GM12878 (cell line): ENCODE measurements around the gene EYA4. TPM values are rescaled to one million over a fixed set of nuclear protein-coding genes. Genes with fewer than 3 reads are reported as not detected.

Source experiments
- ATAC-seq: fragments of 200-7000 bp; cut with Tn5 transposase; 3 replicates; pipeline ENCODE4 v1.9.1; 2020; ENCODE audit warnings: mild to moderate bottlenecking, moderate library complexity
- BruUV-seq: library from RNA; stranded (reverse); fragments of 400-500 nt; replicated peaks from 2 replicates; lab custom pipeline; 2021; lab: Mats Ljungman, UMichigan
- CTCF ChIA-PET: fragments of 300-600 bp; sonication (Branson Sonifier 250); formaldehyde crosslinking; extraction: SDS; loops from one replicate; lab custom pipeline; 2021; ENCODE audit warnings: inconsistent platforms; lab: Yijun Ruan, JAX
- POLR2A ChIA-PET: fragments of 350-600 bp; formaldehyde crosslinking; extraction: SDS; loops from one replicate; lab custom pipeline; 2021; ENCODE audit warnings: inconsistent platforms; lab: Charles Lee
- RAD21 ChIA-PET: fragments of 300-600 bp; sonication (Branson Sonifier 250); formaldehyde crosslinking; loops from one replicate; lab custom pipeline; 2023; ENCODE audit warnings: antibody characterized with exemption; ENCODE audit not compliant: unreplicated experiment; lab: Charles Lee
- SMC1A ChIA-PET: fragments of 300-600 bp; sonication (Branson Sonifier 250); formaldehyde crosslinking; loops from one replicate; lab custom pipeline; 2023; ENCODE audit not compliant: unreplicated experiment, uncharacterized antibody; lab: Charles Lee
- DNase-seq: peaks from one replicate; pipeline ENCODE4 v3.0.0-alpha.2; 2011; ENCODE audit warnings: low read depth, low spot score
- FAIRE-seq: peaks from 3 replicates; lab custom pipeline; 2011; peaks lifted over from hg19 to GRCh38; lab: Jason Lieb, UNC
- H2AFZ ChIP-seq: 2 replicates; pipeline ENCODE4 v1.6.0; 2011; ENCODE audit warnings: low read depth, low read length, control low read depth; ENCODE audit not compliant: control insufficient read depth
- H3K27ac ChIP-seq: 2 replicates; pipeline ENCODE4 v1.5.1; 2011; ENCODE audit warnings: control low read depth; ENCODE audit not compliant: control insufficient read depth, insufficient read depth
- H3K27me3 ChIP-seq, 2 experiments: replicated peaks in 1 of 2; 2 replicates each; pipeline versions ENCODE4 v1.6.0 to v1.6.1; 2011; ENCODE audit warnings: low read length in 1 of 2; ENCODE audit not compliant: control insufficient read depth in 2 of 2, insufficient read depth in 2 of 2
- H3K36me3 ChIP-seq, 2 experiments: 2 replicates each; pipeline ENCODE4 v1.5.1; 2011; ENCODE audit warnings: low read length in 1 of 2; ENCODE audit not compliant: control insufficient read depth in 2 of 2, insufficient read depth in 2 of 2
- H3K4me1 ChIP-seq: 2 replicates; pipeline ENCODE4 v1.6.1; 2011; ENCODE audit warnings: mild to moderate bottlenecking, low read length, moderate library complexity, mixed read lengths; ENCODE audit not compliant: control insufficient read depth, insufficient read depth
- H3K4me2 ChIP-seq: 2 replicates; pipeline ENCODE4 v1.6.0; 2011; ENCODE audit warnings: control low read depth; ENCODE audit not compliant: control insufficient read depth, insufficient read depth
- H3K4me3 ChIP-seq: fragments of 200-600 bp; sonication (generic); 2 replicates; pipeline ENCODE4 v1.5.1; 2016
- H3K79me2 ChIP-seq: 2 replicates; pipeline ENCODE4 v1.6.0; 2011; ENCODE audit warnings: low read length; ENCODE audit not compliant: control insufficient read depth, insufficient read depth
- H3K9ac ChIP-seq: 2 replicates; pipeline ENCODE4 v1.8.0; 2011; ENCODE audit warnings: low read length, control low read depth, mixed read lengths; ENCODE audit not compliant: control insufficient read depth, insufficient read depth
- H3K9me3 ChIP-seq: replicated peaks from 3 replicates; pipeline ENCODE4 v1.5.1; 2011; ENCODE audit warnings: mild to moderate bottlenecking, low read length; ENCODE audit not compliant: control insufficient read depth, insufficient read depth
- H4K20me1 ChIP-seq: 2 replicates; pipeline ENCODE4 v1.6.0; 2011; ENCODE audit not compliant: control insufficient read depth, insufficient read depth
- CHD2 ChIP-seq: IDR thresholded peaks from 2 replicates; pipeline ENCODE4 v1.6.1; 2011; ENCODE audit warnings: low read depth, low read length, improper control_type of control experiment, borderline replicate concordance
- EED ChIP-seq: sonication (generic); IDR thresholded peaks from 2 replicates; pipeline ENCODE4 v1.6.1; 2016; ENCODE audit warnings: antibody characterized with exemption, low read depth
- ELK1 ChIP-seq: IDR thresholded peaks from 2 replicates; pipeline ENCODE4 v1.6.1; 2012; ENCODE audit warnings: low read depth, low read length, improper control_type of control experiment
- HDAC6 ChIP-seq: fragments of 200-600 bp; sonication (generic); IDR thresholded peaks from one replicate; pipeline ENCODE4 v1.8.0; 2017; ENCODE audit warnings: antibody characterized with exemption; ENCODE audit not compliant: unreplicated experiment
- IRF4 ChIP-seq: IDR thresholded peaks from 2 replicates; pipeline ENCODE4 v1.6.1; 2011; ENCODE audit warnings: low read depth, low read length
- KAT2A ChIP-seq: conservative IDR thresholded peaks from 2 replicates; pipeline ENCODE4 v1.6.1; 2011; ENCODE audit warnings: low read depth, low read length; ENCODE audit not compliant: control insufficient read depth
- NR2C2 ChIP-seq: IDR thresholded peaks from 2 replicates; pipeline ENCODE4 v1.6.1; 2011; ENCODE audit warnings: borderline replicate concordance, low read depth; ENCODE audit not compliant: control insufficient read depth, insufficient read length
- PML ChIP-seq: IDR thresholded peaks from 2 replicates; pipeline ENCODE4 v1.6.1; 2012; ENCODE audit warnings: low read length, inconsistent platforms
- POLR2A ChIP-seq: IDR thresholded peaks from 2 replicates; pipeline ENCODE4 v1.6.1; 2011; ENCODE audit warnings: low read depth, mild to moderate bottlenecking, low read length
- ZNF217 ChIP-seq: fragments of 450-650 bp; IDR thresholded peaks from 2 replicates; pipeline ENCODE4 v1.6.1; 2017; ENCODE audit warnings: antibody characterized with exemption, mild to moderate bottlenecking
- ZNF592 ChIP-seq: fragments of 450-650 bp; IDR thresholded peaks from 2 replicates; pipeline ENCODE4 v1.6.1; 2017; ENCODE audit warnings: mild to moderate bottlenecking, moderate library complexity
- in situ Hi-C: fragments of 300-500 bp; cut with MboI; formaldehyde crosslinking; loops from 9 replicates; pipeline ENCODE4 v1.14.3; 2018; ENCODE audit warnings: mixed read lengths
- intact Hi-C: fragments of 100-400 bp; cut with micrococcal nuclease; formaldehyde crosslinking; loops from one replicate; pipeline ENCODE4 v1.14.2; 2022; ENCODE audit not compliant: unreplicated experiment
- polyA plus RNA-seq, 11 experiments: library from polyadenylated mRNA; depleted of rRNA in 4 of 11; unstranded in 6 of 11; stranded (reverse) in 5 of 11; fragments of >200 nt; fragmentation: Nextera tagmentation in 4 of 11; fragmentation: Illumina TruSeq in 1 of 11; extraction: Ambion mirVana in 4 of 11; extraction: Trizol in 1 of 11; gene quantifications; 1 replicate in 1 of 11; 2 replicates in 10 of 11; pipeline versions ENCODE4 v1.2.1 to v1.2.3, GENCODE V29; 2011 to 2016; ENCODE audit warnings: inconsistent platforms in 2 of 11, missing spikeins in 2 of 11, low read depth in 1 of 11
- total RNA-seq, 4 experiments: library from RNA; depleted of rRNA in 3 of 4; stranded (reverse); fragments of >200 nt in 3 of 4; fragmentation: Illumina TruSeq in 1 of 4; extraction: Trizol in 1 of 4; gene quantifications; 2 replicates each; pipeline versions ENCODE4 v1.2.1 to v1.2.3, GENCODE V29; 2013 to 2021

EYA4 gene
- total and polyA plus RNA-seq, 10 of the 15 experiments (the other 5 are each of a cell fraction or from before 2014, with no cell fraction given) = 0.02 TPM; not detected in 9

- Histone ChIP-seq H3K4me2 (no peak overlapping the region), H3K4me1 (no peaks in the 10 kb centered on the region), H3K27ac (no peak overlapping the region), H4K20me1 (no peaks in the 10 kb centered on the region), H3K9ac (no peak overlapping the region), H3K9me3 (no peaks in the 10 kb centered on the region), H3K4me3 (no peak overlapping the region), H3K79me2 (no peaks in the 10 kb centered on the region), H3K36me3 (no peaks in the 10 kb centered on the region), H2AFZ (no peak overlapping the region), H3K27me3 (no peaks in the 10 kb centered on the region)
- ChIA-PET CTCF (interaction anchor here (1.3 kb wide), 1 partner anchor 8 kb away, joined by 5 read pairs; no protein-coding TSS in a partner anchor), RAD21 (no interaction called here), POLR2A (no interaction called here), SMC1A (interaction anchor here (1.0 kb wide), 2 partner anchors 9 to 15 kb away, joined by 3 to 4 read pairs; no protein-coding TSS in a partner anchor)
- intact Hi-C loops (no loop called here), in situ Hi-C loops (no loop called here)
- no peak for DNase-seq
- ATAC-seq = no peak
- BruUV-seq = no TSS peak
- TF ChIP-seq ZNF592 (no peak), NR2C2 (no peak), PML (no peak), ELK1 (no peak), IRF4 (no peak), POLR2A (no peak), EED (no peak), ZNF217 (no peak), HDAC6 (no peak), CHD2 (no peak), KAT2A (no peak)
- no peak for FAIRE-seq
Measured at GRCh38 chr6:133446789-133447188, 205.6 kb downstream of the EYA4 start.
